ENCODE data around the gene WDR93.

WDR93 gene

DNA sequence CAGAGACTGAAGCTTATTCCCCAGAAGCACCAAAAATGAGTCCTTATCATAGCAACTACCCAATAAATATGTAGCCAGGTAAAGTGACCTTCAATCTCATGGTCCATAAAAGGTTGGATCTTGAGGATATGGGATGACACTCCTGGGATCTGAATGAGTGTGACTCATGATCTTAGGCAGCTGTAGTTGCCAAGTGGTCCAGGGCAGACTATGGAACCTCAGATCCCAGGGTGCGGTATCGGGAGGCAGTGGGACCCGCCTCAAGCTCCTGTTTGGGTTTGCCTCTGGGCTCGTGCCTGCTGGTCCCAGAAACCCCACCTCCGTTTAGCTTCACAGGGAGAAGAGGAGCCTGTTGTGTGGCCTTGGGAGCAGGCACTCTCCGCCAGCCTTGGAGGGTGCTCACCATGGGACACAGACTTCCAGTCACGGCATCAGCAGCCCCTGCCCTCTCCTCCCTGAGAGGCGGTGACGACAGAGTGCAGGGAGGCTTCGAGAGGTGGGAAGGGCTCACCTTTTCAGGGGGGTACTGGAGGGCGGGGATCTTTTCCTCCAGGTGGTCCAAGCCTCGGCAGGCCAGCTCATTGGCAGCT is 19.5 kb upstream of the WDR93 start:
- H3K4me2 ChIP-seq (ENCODE audit: low read length): no peak overlapping the region
- H3K36me3 ChIP-seq (ENCODE audit: control insufficient read depth, low read length): no peaks in the 10 kb centered on the region
- H3K4me3 ChIP-seq (ENCODE audit: low read length): no peak overlapping the region
- H3K27ac ChIP-seq (ENCODE audit: low read depth, low read length): no peak overlapping the region
- H3K9me3 ChIP-seq (ENCODE audit: control insufficient read depth, insufficient read depth, low read length): no peaks in the 10 kb centered on the region
- no peaks in the 10 kb centered on the region for H3F3A ChIP-seq (ENCODE audit: control insufficient read depth, insufficient read depth)
- no peaks in the 10 kb centered on the region for H3K79me2 ChIP-seq (ENCODE audit: control insufficient read depth, low read length)
- peaks cover 7% of the 10 kb centered on the region for H3K27me3 ChIP-seq (ENCODE audit: control insufficient read depth, low read length)
- TF ChIP-seq, protein P1, sequence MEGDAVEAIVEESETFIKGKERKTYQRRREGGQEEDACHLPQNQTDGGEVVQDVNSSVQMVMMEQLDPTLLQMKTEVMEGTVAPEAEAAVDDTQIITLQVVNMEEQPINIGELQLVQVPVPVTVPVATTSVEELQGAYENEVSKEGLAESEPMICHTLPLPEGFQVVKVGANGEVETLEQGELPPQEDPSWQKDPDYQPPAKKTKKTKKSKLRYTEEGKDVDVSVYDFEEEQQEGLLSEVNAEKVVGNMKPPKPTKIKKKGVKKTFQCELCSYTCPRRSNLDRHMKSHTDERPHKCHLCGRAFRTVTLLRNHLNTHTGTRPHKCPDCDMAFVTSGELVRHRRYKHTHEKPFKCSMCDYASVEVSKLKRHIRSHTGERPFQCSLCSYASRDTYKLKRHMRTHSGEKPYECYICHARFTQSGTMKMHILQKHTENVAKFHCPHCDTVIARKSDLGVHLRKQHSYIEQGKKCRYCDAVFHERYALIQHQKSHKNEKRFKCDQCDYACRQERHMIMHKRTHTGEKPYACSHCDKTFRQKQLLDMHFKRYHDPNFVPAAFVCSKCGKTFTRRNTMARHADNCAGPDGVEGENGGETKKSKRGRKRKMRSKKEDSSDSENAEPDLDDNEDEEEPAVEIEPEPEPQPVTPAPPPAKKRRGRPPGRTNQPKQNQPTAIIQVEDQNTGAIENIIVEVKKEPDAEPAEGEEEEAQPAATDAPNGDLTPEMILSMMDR (IDR thresholded peaks at IDR 0.05; ENCODE audit: low read depth, low read length, poor library complexity, severe bottlenecking): no peak
- no peak for TF ChIP-seq EZH2phosphoT487 (IDR thresholded peaks at IDR 0.05; ENCODE audit: borderline replicate concordance, low read length)
- H3K9me2 ChIP-seq (replicated peaks; ENCODE audit: control insufficient read depth, low read length): no peaks in the 10 kb centered on the region
- H4K20me1 ChIP-seq (ENCODE audit: control insufficient read depth, insufficient read depth, low read depth, low read length): no peaks in the 10 kb centered on the region
- H3K4me1 ChIP-seq (ENCODE audit: control insufficient read depth, low read length): no peaks in the 10 kb centered on the region

DNA sequence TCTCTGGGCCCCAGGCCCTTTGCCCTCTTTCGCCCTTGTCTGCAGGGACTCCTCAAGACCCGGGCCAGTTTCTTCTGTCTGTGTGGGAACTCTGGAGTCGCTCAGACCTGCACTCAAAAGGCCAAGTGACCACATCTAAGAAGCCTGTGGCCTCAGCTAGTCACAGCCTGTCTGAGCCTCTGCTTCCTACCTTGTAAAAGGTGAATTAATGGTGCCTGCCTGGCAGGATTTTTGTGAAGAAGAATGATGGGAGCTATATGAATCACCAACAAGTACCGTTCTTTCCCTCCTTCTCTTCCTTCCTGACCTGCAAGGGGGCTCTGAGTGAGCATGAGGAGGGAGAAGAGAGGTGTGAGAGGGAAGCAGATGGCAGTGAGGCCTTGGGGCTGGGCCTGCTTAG is 18.9 kb upstream of the WDR93 start:
- Histone ChIP-seq H3K4me2 (ENCODE audit: low read length) (no peak overlapping the region), H3K9me3 (ENCODE audit: control insufficient read depth, insufficient read depth, low read length) (no peaks in the 10 kb centered on the region), H3K4me1 (ENCODE audit: control insufficient read depth, low read length) (no peaks in the 10 kb centered on the region), H4K20me1 (ENCODE audit: control insufficient read depth, insufficient read depth, low read depth, low read length) (no peaks in the 10 kb centered on the region), H3F3A (ENCODE audit: control insufficient read depth, insufficient read depth) (no peaks in the 10 kb centered on the region), H3K9me2 (replicated peaks; ENCODE audit: control insufficient read depth, low read length) (no peaks in the 10 kb centered on the region), H3K27ac (ENCODE audit: low read depth, low read length) (no peak overlapping the region), H3K79me2 (ENCODE audit: control insufficient read depth, low read length) (no peaks in the 10 kb centered on the region), H3K4me3 (ENCODE audit: low read length) (no peak overlapping the region), H3K36me3 (ENCODE audit: control insufficient read depth, low read length) (no peaks in the 10 kb centered on the region), H3K27me3 (ENCODE audit: control insufficient read depth, low read length) (0 out of 2 replicates have a peak, but pooled peaks cover 2% of the 10 kb centered on the region)
- TF ChIP-seq, protein P1 (IDR thresholded peaks at IDR 0.05; ENCODE audit: low read depth, low read length, poor library complexity, severe bottlenecking): no peak
- no peak for TF ChIP-seq EZH2phosphoT487 (IDR thresholded peaks at IDR 0.05; ENCODE audit: borderline replicate concordance, low read length)

DNA sequence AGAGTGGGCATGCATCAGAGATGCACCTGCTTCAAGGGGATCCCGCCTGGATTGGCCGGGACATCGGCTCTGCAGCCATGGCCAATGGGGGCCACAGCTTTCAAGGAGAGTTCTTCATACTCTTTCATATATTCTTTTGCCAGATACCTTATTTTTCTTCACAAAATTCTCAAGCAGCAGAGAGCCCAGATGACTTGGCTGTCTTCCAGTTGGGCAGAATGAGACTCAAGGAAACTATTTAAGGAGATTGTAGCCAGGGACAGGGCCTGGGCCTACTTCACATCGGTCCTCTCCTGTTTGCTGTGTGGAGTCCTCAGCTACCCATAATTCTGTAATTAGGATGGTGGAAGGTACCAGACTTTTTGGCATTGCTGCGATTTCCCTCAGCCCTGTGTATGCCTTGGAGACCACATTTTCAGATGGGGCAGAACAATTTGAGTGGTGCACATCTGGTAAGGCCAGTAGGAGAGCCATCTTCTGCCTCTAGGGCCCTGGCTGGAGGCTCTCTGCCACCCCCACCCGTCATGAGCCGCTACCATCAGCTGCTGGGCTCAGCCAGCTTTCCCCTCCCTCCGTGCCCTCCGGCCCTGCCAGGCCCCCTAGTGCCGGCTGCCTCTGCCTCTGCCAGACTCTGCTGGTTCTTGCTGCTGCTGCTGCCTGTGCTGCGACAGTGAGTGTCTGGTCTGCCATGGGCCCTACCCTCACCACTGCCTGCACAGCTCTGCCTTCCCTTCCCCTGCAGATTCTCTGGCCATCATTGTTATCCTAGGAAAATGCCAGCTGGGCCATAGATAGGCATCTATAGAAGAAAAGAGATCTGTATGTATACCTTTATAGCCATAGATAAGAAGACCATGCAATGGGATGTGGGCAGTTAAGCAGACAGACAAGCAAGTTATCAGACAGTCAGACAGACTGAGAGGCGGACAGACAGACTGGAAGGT is 18.1 kb upstream of the WDR93 start:
- TF ChIP-seq EZH2phosphoT487 (IDR thresholded peaks at IDR 0.05; ENCODE audit: borderline replicate concordance, low read length): no peak
- TF ChIP-seq, protein P1 (IDR thresholded peaks at IDR 0.05; ENCODE audit: low read depth, low read length, poor library complexity, severe bottlenecking): no peak
- Histone ChIP-seq H3K4me1 (ENCODE audit: control insufficient read depth, low read length) (no peaks in the 10 kb centered on the region), H3K9me3 (ENCODE audit: control insufficient read depth, insufficient read depth, low read length) (no peaks in the 10 kb centered on the region), H3F3A (ENCODE audit: control insufficient read depth, insufficient read depth) (no peaks in the 10 kb centered on the region), H3K4me2 (ENCODE audit: low read length) (no peak overlapping the region), H3K27me3 (ENCODE audit: control insufficient read depth, low read length) (no peaks in the 10 kb centered on the region), H3K4me3 (ENCODE audit: low read length) (no peak overlapping the region), H3K36me3 (ENCODE audit: control insufficient read depth, low read length) (no peaks in the 10 kb centered on the region), H3K9me2 (replicated peaks; ENCODE audit: control insufficient read depth, low read length) (no peaks in the 10 kb centered on the region), H3K27ac (ENCODE audit: low read depth, low read length) (no peak overlapping the region), H3K79me2 (ENCODE audit: control insufficient read depth, low read length) (no peaks in the 10 kb centered on the region), H4K20me1 (ENCODE audit: control insufficient read depth, insufficient read depth, low read depth, low read length) (no peaks in the 10 kb centered on the region)
